Posterior vena cava (tissue), 2 donors: Measurements from ENCODE around the gene LOXHD1. TPM values are rescaled to one million over a fixed set of nuclear protein-coding genes. Genes with fewer than 3 reads are reported as not detected.

ENCODE experiments used
- DNase-seq: peaks from one replicate; pipeline ENCODE4 v3.0.0-alpha.2; 2020; ENCODE audit warnings: low spot score
- intact Hi-C, 2 donors: fragments of 100-400 bp; cut with DNase I; formaldehyde crosslinking; loops; one replicate each; pipeline versions ENCODE4 v1.14.1 to v1.14.2; 2022 to 2023
- total RNA-seq, 2 donors: library from RNA; stranded (reverse); fragmentation: NEBNext Ultra II Directional; extraction: Animal tissue kit (Norgen Biotek cat#: 25700); gene quantifications; one replicate each; pipeline ENCODE4 v1.2.1, GENCODE V29; 2021
- donor health status: DM: yes; HTN: yes; CAD: no.
- donor health status: DM: yes; HTN: yes; CAD: no.

LOXHD1 gene
- total RNA-seq, 2 donors from 2014 or later, result 0.37 to 0.38 TPM

DNA sequence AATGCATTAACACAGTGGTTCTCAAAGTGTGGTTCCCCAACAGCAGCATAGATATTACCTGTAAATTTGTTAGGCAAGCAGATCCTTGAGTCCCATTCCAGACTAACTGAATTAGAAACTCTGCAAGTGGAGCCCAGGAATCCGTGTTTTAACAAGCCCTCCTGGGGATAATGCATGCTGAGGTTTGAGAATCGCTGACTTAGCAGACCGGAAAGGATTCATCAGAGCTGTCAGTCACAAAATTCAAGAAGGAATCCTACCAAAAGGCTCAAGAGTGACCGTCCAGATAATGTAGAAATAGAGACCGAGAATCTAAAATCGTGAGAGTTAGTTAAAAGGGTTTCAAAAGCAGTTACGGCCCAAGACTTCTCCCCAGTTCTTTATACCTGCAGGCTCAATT, 66.9 kb downstream of the LOXHD1 start:
- intact Hi-C loops, result no loop called here
- DNase-seq, result no peak

- DNase-seq, result no peak
- intact Hi-C loops, result no loop called here
These were observed 67.9 kb downstream of the LOXHD1 start for GRCh38 chr18:46588971-46589660.

DNA sequence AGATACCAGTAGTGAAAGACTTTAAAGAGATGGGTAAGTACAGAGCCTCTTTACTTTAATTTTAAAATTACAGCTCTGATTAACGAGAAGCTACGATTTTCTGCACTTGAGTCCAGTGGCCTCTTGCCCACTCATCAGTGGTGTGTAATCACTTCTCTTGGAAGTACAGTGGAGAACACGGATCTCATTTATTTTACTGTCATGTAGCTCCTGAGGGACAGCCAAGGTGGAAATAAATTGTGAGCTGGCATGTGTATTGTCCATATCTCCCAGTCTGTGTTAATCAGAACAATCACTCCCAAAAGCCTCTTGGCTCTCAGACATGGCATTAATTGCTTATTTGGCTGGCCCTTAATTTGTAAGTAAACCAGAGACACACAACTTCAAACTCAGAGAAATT, 69.4 kb downstream of the LOXHD1 start:
- no peak for DNase-seq
- intact Hi-C loops, result no loop called here

- intact Hi-C loops, result loop anchor here in 1 of 2 donors (1.0 kb wide), 1 partner anchor 30 kb away; no protein-coding TSS in a partner anchor
- no peak for DNase-seq
These were observed 73.3 kb downstream of the LOXHD1 start for GRCh38 chr18:46583711-46584110.

DNA sequence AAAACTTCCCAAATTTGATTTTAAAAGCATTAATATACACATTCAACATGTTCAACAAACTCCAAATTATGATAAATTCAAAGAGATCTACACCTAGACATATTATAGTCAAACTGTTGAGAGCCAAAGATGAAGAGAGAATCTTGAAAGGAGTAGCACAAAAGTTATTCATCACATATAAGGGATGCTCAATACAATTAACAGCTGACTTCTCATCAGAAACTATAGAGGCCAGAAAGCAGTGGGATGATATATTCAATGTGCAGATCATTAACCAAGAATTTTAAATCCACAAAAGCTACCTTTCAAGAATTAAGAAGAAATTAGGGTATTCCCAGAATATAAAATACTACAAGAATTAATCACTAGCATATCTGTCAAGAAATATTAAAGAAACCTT, 75.4 kb downstream of the LOXHD1 start:
- no peak for DNase-seq
- intact Hi-C loops, result no loop called here

DNA sequence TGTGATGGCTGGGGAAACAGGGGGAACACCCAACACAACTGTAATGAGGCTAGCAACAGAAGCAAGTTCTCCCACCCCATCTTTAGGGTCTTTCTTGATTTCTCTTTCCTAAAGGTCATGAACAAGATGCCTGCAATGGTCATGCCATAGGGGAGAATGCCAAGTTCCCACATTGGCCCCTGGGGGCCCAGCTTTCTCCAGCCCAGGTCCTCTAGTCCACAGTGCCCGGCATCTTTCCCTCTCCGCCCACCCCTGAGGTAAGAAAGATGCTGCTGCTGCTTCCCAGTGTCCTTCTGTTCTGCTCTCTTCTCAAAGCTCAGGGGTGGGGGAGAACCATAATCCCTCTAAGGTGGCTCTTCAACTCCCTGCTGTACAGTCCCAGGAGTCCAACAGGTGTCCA, 78.0 kb downstream of the LOXHD1 start:
- intact Hi-C loops, result no loop called here
- no peak for DNase-seq

DNA sequence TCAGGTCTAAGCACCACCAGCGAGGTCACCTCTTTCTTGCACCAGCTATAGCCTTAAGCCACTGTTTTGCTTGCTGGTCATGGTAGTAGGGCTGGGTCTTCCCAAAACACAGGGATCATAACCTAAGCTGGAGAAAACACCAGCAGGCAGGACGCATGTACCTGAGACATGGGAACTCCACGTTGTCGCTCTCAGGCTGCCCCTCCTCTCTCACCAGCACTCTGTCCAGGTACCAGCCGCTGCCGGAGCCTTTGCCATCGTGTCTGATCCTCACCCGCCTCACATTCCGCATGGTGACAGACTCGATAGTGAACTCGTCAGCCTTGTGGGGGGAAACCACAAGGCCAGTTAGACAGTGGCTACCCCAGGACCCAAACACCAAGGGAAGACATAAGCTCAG, 79.5 kb downstream of the LOXHD1 start:
- intact Hi-C loops, result no loop called here
- no peak for DNase-seq

DNA sequence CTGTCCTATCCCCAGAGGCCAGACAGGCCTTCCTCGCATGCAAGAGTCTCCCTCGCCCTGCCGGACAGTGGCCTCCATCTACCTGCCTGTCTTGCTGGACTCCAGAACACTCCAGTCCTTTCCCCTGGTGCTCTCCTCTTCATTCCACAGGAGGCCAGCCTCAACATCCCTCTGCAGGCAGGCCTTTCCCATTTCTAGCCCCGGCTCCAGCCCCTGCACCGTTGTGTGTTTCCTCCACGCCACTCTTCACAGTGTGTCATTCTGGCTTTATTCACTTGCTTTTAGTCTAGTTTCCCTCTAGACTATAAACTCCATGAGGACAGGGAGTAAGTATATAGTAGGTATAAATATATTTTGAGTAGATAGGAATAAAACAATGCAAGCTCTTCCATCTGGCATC, 81.2 kb downstream of the LOXHD1 start:
- intact Hi-C loops, result no loop called here
- DNase-seq, result no peak

DNA sequence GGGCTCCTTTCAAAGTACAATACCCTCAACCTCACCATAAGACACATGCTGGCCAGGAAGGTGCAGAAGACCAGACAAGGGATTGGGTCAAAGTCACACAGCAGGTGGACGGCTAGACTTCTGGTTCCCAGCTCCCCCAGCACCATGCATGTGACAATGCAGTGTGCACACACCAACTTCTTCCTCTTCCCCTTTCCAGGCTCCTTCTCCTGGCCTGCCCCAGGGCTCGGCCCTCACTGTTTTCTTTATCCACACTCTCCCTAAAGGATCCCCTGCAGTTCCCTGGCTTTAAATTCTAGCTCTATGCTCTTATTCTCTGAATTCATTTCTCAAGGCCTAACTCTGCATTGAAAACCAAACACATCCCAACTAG, 82.3 kb downstream of the LOXHD1 start:
- DNase-seq, result no peak
- intact Hi-C loops, result no loop called here

GRCh38 chr18:46574000-46574742, 82.8 kb downstream of the LOXHD1 start:
- intact Hi-C loops, result no loop called here
- DNase-seq, result no peak

GRCh38 chr18:46573156-46573555, 83.9 kb downstream of the LOXHD1 start:
- DNase-seq, result no peak
- intact Hi-C loops, result no loop called here

- intact Hi-C loops, result no loop called here
- no peak for DNase-seq
These were observed 85.3 kb downstream of the LOXHD1 start for GRCh38 chr18:46571756-46572155.

- DNase-seq, result no peak
- intact Hi-C loops, result no loop called here
These were observed 86.4 kb downstream of the LOXHD1 start for GRCh38 chr18:46570666-46571065.

DNA sequence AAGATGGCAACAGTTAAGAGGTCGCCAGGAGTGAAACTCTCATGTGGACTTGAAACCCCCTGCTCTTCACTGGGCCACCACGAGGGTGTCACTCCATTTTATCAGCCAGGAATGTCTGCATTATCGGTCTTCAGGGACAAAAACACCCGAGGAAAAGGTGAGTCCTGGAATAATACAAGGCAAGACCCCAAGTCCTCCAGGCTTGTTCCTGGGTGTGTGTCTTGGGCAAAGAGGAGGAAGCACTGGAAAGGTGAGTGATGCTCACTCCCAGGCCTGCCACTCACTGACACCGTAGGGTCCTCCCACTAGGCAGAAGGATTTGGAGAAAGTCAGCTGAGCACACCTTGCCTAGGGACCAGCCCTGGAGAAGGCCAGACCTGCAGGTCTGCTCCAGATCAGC, 86.9 kb downstream of the LOXHD1 start:
- intact Hi-C loops, result no loop called here
- no peak for DNase-seq

- intact Hi-C loops, result no loop called here
- no peak for DNase-seq
These were observed 87.8 kb downstream of the LOXHD1 start for GRCh38 chr18:46569211-46569610.

GRCh38 chr18:46567196-46567595, 89.8 kb downstream of the LOXHD1 start:
- no peak for DNase-seq
- intact Hi-C loops, result no loop called here

GRCh38 chr18:46566111-46566510, 90.9 kb downstream of the LOXHD1 start:
- intact Hi-C loops, result no loop called here
- no peak for DNase-seq

DNA sequence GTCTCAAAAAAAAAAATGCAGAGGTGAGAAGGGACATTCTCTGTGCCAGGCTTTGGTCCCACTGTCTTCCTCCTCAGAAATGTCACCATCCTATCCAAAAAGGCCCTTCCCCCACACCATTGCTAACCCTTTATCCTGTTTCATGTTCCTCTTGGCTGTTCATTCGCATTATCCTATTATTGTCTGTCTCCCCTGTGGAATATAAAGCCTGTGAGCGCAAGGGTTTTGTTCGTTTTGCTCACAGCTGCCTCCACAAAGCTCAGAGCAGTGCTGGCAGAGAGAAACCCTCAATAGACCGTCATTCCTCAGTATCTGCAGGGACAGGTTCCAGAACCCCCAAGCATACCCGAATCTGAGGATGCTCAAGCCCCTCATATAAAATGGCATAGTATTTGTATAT, 91.8 kb downstream of the LOXHD1 start:
- no peak for DNase-seq
- intact Hi-C loops, result no loop called here

DNA sequence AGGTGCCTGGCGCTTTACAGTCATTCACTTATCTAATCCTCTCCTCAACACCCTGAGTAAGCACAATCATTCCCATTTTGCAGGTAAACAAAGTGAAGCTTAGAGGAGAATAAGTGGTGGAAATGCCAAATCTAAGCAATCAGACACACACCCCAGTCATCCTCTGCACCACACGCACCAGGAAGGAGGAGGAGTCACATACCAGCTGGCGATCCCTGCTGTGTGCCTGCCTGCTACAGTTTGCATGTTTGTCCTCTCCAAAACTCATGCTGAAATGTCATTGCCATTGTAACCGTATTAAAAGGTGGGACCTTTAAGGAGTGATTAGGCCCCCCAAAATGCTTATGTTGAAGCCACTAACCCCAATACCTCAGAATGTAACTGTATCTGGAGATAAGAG, 93.7 kb downstream of the LOXHD1 start:
- intact Hi-C loops, result no loop called here
- DNase-seq, result no peak

DNA sequence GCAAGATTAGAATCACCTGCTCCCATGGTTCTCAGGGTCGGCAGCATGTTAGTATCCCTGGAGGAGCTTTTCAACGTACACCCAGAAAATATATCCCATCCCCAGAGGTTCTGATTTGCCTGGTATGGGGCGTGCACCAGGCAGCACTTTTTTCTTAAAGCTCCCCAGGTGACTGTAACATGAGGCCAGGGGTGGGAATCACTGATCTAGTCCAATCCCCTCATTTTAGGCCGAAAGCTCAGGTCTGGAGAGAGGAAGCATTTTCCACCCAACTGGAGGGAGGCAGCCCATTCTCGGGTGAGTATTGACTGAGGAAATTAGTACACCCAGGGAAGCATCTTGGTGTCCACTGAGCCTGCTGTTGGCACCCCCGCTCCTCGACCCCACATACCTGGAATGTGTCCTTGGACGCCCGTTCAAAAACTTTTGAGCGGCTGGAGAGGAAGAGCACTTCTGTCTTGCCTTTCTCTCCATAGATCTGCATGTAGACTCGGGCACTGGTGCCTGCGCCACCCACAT, 94.3 kb downstream of the LOXHD1 start:
- no peak for DNase-seq
- intact Hi-C loops, result no loop called here

DNA sequence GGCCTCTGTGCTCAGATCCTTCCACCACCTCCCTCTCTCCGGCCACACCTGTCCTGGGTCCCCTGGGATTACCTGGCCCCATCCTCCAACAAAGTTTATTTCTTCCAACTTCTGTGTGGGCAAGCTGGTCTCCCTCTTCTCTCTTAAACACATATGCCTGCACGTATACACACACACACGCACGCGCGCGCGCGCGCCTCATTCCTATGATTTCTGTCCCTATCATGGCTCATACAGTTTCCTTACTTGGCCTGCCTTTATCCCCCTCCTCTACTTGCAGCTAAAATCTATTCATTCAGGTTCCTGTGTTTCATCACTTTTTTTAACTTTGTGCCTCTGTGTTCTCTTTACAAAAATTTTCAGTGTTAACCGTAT, 96.4 kb downstream of the LOXHD1 start:
- intact Hi-C loops, result no loop called here
- no peak for DNase-seq
